ENCODE data around the gene APOA5. TPM values are rescaled to one million over a fixed set of nuclear protein-coding genes. Genes with fewer than 3 reads are reported as not detected.

The APOA5 gene
- total RNA-seq, 1 experiment from 2014 or later, result 0.11 TPM

- Histone ChIP-seq H3K4me1 (ENCODE audit: insufficient read depth, low read length) (no peaks in the 10 kb centered on the region), H2BK12ac (ENCODE audit: insufficient read length, low read depth, low read length) (no peak overlapping the region), H4K5ac (ENCODE audit: insufficient read length, low read depth, low read length) (no peak overlapping the region), H3K14ac (ENCODE audit: insufficient read depth, low read length) (no peak overlapping the region), H2AK5ac (ENCODE audit: insufficient read length, low read length) (no peak overlapping the region), H3K27me3 (ENCODE audit: insufficient read depth, low read length) (no peaks in the 10 kb centered on the region), H3K79me1 (ENCODE audit: insufficient read depth, low read depth, low read length, poor library complexity, severe bottlenecking) (no peaks in the 10 kb centered on the region), H4K91ac (ENCODE audit: insufficient read length, low read depth, low read length) (no peak overlapping the region), H3K9ac (ENCODE audit: extremely low read depth, insufficient read length, low read length) (no peak overlapping the region), H3K4me2 (ENCODE audit: insufficient read depth, insufficient read length, low read length) (no peak overlapping the region), H2BK5ac (ENCODE audit: insufficient read length, low read length) (no peak overlapping the region), H3K79me2 (ENCODE audit: insufficient read depth, low read length) (no peaks in the 10 kb centered on the region), H2BK120ac (ENCODE audit: low read depth, low read length, poor library complexity, severe bottlenecking) (no peak overlapping the region), H3K4ac (ENCODE audit: low read depth, low read length) (no peak overlapping the region), H2BK15ac (ENCODE audit: low read depth, low read length) (no peak overlapping the region), H3K27ac (ENCODE audit: insufficient read length, low read depth, low read length) (no peak overlapping the region), H3K23ac (ENCODE audit: insufficient read length, low read depth, low read length) (no peak overlapping the region), H3K9me3 (ENCODE audit: control insufficient read depth, low read depth, low read length) (no peaks in the 10 kb centered on the region), H4K20me1 (ENCODE audit: control insufficient read depth, insufficient read depth, insufficient read length) (no peaks in the 10 kb centered on the region), H3K18ac (ENCODE audit: insufficient read length, low read depth, low read length) (no peak overlapping the region), H4K8ac (replicated peaks; ENCODE audit: insufficient read length, low read depth, low read length) (no peak overlapping the region), H3K23me2 (ENCODE audit: insufficient read length, low read depth, low read length, poor library complexity, severe bottlenecking) (no peaks in the 10 kb centered on the region), H2BK20ac (ENCODE audit: low read depth, low read length, poor library complexity, severe bottlenecking) (no peak overlapping the region), H3K56ac (ENCODE audit: insufficient read length, low read depth, low read length) (no peak overlapping the region), H2AFZ (ENCODE audit: low read length) (no peak overlapping the region), H3T11ph (ENCODE audit: low read length) (no peak overlapping the region)
- H3K9me3 Mint-ChIP-seq, result no peaks in the 10 kb centered on the region
- H3K36me3 Mint-ChIP-seq (ENCODE audit: insufficient read depth in 1 of 3, low read depth in 3 of 3), result no peaks in the 10 kb centered on the region
- DNase-seq, result no peak
- no CpG with 5 or more reads among the region's 5 CpGs for WGBS (ENCODE audit: extremely low coverage, insufficient read length, low lambda C conversion rate)
- H3K27ac Mint-ChIP-seq, result no peak overlapping the region
- H3K4me1 Mint-ChIP-seq, result peaks cover 2 to 7% of the 10 kb centered on the region in 2 experiments; a peak in 2 of 4 replicates
- no peaks in the 10 kb centered on the region; the same call in 1 of the 2 replicates for H3K27me3 Mint-ChIP-seq (ENCODE audit: low read depth)
- no peak overlapping the region for H3K4me3 Mint-ChIP-seq
- TF ChIP-seq CTCF (conservative IDR thresholded peaks at IDR 0.05), result no peak
Measured at GRCh38 chr11:116797816-116798215, 6.1 kb upstream of the APOA5 start.

All from H9 (cell line).